CD4-positive, alpha-beta T cell (primary cell): ENCODE measurements around the gene HS6ST3. TPM values are rescaled to one million over a fixed set of nuclear protein-coding genes. Genes with fewer than 3 reads are reported as not detected.

Experiments
- ATAC-seq: fragments of 200-7000 bp; cut with Tn5 transposase; one replicate; pipeline ENCODE4 v1.10.0; 2022; ENCODE audit warnings: mild to moderate bottlenecking; ENCODE audit not compliant: poor library complexity
- CTCF ChIA-PET: fragments of 350-600 bp; sonication (Branson Sonifier 250); formaldehyde crosslinking; loops from one replicate; lab custom pipeline; 2021; ENCODE audit warnings: antibody characterized with exemption, inconsistent platforms; lab: Charles Lee
- POLR2A ChIA-PET: fragments of 350-600 bp; sonication (Branson Sonifier 250); formaldehyde crosslinking; loops from one replicate; lab custom pipeline; 2021; ENCODE audit warnings: antibody characterized with exemption, inconsistent platforms; lab: Charles Lee
- DNase-seq, 14 experiments: peaks; one replicate each; pipeline ENCODE4 v3.0.0-alpha.2; 2013 to 2020; ENCODE audit warnings: mixed read lengths in 2 of 14
- H3K27ac ChIP-seq, 2 donors: one replicate each; pipeline versions ENCODE4 v1.5.1 to v1.7.0; 2013; ENCODE audit warnings: low read length in 2 of 2, low read depth in 1 of 2, mild to moderate bottlenecking in 1 of 2
- H3K27me3 ChIP-seq, 2 experiments: 1 replicate in 1 of 2; 2 replicates in 1 of 2; pipeline versions ENCODE4 v1.6.1 to v1.7.0; 2013; ENCODE audit warnings: low read length in 2 of 2, control low read depth in 1 of 2, mild to moderate bottlenecking in 1 of 2, moderate library complexity in 1 of 2; ENCODE audit not compliant: insufficient read depth in 2 of 2, control insufficient read depth in 1 of 2
- H3K36me3 ChIP-seq: one replicate; pipeline ENCODE4 v1.6.1; 2013; ENCODE audit warnings: low read length, control low read depth; ENCODE audit not compliant: insufficient read depth
- H3K4me1 ChIP-seq: one replicate; pipeline ENCODE4 v1.6.1; 2013; ENCODE audit warnings: low read length, control low read depth; ENCODE audit not compliant: insufficient read depth
- H3K4me3 ChIP-seq: one replicate; pipeline ENCODE4 v1.5.1; 2013; ENCODE audit warnings: mild to moderate bottlenecking, low read length, moderate library complexity
- H3K9me3 ChIP-seq, 2 experiments: 1 replicate in 1 of 2; 2 replicates in 1 of 2; pipeline versions ENCODE4 v1.6.1 to v1.7.0; 2013; ENCODE audit warnings: low read length in 2 of 2, mild to moderate bottlenecking in 2 of 2, control low read depth in 1 of 2, moderate library complexity in 1 of 2; ENCODE audit not compliant: control insufficient read depth in 1 of 2, insufficient read depth in 1 of 2
- H3K27ac Mint-ChIP-seq: one replicate; pipeline ENCODE4 v1.8.0; 2020; ENCODE audit warnings: mixed read lengths
- H3K27me3 Mint-ChIP-seq: one replicate; pipeline ENCODE4 v1.8.0; 2021; ENCODE audit warnings: mixed read lengths
- H3K36me3 Mint-ChIP-seq: one replicate; pipeline ENCODE4 v1.8.0; 2021; ENCODE audit warnings: low read depth, mixed read lengths
- H3K4me1 Mint-ChIP-seq: one replicate; pipeline ENCODE4 v1.8.0; 2021; ENCODE audit warnings: low read depth, mixed read lengths
- H3K4me3 Mint-ChIP-seq: one replicate; pipeline ENCODE4 v1.8.0; 2020; ENCODE audit warnings: mild to moderate bottlenecking, mixed read lengths
- H3K9me3 Mint-ChIP-seq: one replicate; pipeline ENCODE4 v1.8.0; 2020; ENCODE audit warnings: mixed read lengths
- intact Hi-C, 2 experiments: fragments of 100-400 bp; cut with DNase I in 1 of 2; cut with micrococcal nuclease in 1 of 2; formaldehyde crosslinking; loops; one replicate each; pipeline versions ENCODE4 v1.15.1 to v1.9.0; 2023 to 2025; cut with DNase I, micrococcal nuclease
- total RNA-seq, 174 experiments: library from RNA in 2 of 174; stranded (reverse) in 2 of 174; gene quantifications; one replicate each; pipeline ENCODE4 v1.2.3 and lab custom pipeline; 2021 to 2026
- TF ChIP-seq, protein P1 (sequence below): fragments of 200-600 bp; IDR thresholded peaks from one replicate; pipeline ENCODE4 v1.8.0; 2022; ENCODE audit warnings: antibody characterized with exemption, mild to moderate bottlenecking

Gene HS6ST3
- total RNA-seq, 2 experiments from 2014 or later = not detected

DNA sequence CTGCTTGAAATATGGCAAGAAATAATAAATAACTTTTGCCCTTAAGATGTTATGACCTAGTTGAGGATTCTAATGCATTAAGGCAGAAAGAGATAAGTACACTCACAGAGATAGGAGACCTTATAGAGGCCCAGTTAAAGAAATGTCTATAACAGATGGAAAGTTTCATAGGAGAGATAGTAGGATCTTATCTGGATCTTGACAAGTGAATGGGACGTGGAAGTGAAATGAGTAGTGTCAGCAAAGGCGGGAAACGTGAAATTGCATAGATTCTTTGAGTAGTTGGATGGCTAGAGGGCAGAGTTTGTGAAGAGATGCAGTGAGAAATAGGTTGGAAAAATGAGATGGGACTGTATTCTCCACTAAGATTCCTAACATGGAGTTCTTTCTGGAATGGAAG is 71.2 kb downstream of the HS6ST3 start:
- H3K4me1 ChIP-seq = no peaks in the 10 kb centered on the region
- ChIA-PET POLR2A (no interaction called here), CTCF (no interaction called here)
- H3K36me3 ChIP-seq = no peaks in the 10 kb centered on the region
- Mint-ChIP-seq H3K9me3 (no peaks in the 10 kb centered on the region), H3K27ac (no peak overlapping the region), H3K27me3 (no peaks in the 10 kb centered on the region), H3K4me1 (no peaks in the 10 kb centered on the region), H3K36me3 (no peaks in the 10 kb centered on the region), H3K4me3 (no peak overlapping the region)
- DNase-seq (no peak), ATAC-seq (no peak)
- no peak overlapping the region for H3K27ac ChIP-seq
- H3K27me3 ChIP-seq = peaks cover 0 to 3% of the 10 kb centered on the region in 2 experiments
- intact Hi-C loops = no loop called here
- H3K4me3 ChIP-seq = no peak overlapping the region
- H3K9me3 ChIP-seq = no peaks in the 10 kb centered on the region
- TF ChIP-seq, protein P1, sequence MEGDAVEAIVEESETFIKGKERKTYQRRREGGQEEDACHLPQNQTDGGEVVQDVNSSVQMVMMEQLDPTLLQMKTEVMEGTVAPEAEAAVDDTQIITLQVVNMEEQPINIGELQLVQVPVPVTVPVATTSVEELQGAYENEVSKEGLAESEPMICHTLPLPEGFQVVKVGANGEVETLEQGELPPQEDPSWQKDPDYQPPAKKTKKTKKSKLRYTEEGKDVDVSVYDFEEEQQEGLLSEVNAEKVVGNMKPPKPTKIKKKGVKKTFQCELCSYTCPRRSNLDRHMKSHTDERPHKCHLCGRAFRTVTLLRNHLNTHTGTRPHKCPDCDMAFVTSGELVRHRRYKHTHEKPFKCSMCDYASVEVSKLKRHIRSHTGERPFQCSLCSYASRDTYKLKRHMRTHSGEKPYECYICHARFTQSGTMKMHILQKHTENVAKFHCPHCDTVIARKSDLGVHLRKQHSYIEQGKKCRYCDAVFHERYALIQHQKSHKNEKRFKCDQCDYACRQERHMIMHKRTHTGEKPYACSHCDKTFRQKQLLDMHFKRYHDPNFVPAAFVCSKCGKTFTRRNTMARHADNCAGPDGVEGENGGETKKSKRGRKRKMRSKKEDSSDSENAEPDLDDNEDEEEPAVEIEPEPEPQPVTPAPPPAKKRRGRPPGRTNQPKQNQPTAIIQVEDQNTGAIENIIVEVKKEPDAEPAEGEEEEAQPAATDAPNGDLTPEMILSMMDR = no peak

DNA sequence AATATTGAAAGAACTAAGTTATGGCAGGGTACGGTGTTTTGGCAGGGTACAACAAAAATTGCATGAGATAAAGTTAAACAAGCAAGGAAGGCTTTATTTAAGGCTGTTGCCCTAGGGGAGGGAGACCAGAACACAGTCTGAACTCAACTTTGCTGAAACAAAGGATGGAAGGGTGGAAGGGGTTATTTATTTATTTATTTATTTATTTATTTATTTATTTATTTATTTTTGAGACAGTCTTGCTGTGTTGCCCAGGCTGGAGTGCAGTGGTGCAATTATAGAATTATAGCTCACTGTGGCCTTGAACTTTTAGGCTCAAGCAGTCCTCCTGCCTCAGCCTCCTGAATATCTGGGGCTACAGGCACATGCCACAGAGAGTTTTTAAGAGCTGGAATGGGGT is 75.9 kb downstream of the HS6ST3 start:
- POLR2A ChIA-PET = no interaction called here
- H3K36me3 ChIP-seq = no peaks in the 10 kb centered on the region
- TF ChIP-seq, protein P1 = no peak
- peaks cover 0 to 3% of the 10 kb centered on the region in 2 experiments for H3K27me3 ChIP-seq
- Mint-ChIP-seq H3K36me3 (no peaks in the 10 kb centered on the region), H3K27ac (no peak overlapping the region), H3K9me3 (no peaks in the 10 kb centered on the region), H3K27me3 (no peaks in the 10 kb centered on the region), H3K4me3 (no peak overlapping the region), H3K4me1 (no peaks in the 10 kb centered on the region)
- intact Hi-C loops = no loop called here
- CTCF ChIA-PET = no interaction called here
- no peaks in the 10 kb centered on the region for H3K4me1 ChIP-seq
- ATAC-seq (no peak), DNase-seq (no peak)
- peaks cover 0 to 3% of the 10 kb centered on the region in 2 experiments for H3K9me3 ChIP-seq
- no peak overlapping the region for H3K4me3 ChIP-seq
- H3K27ac ChIP-seq = no peak overlapping the region

DNA sequence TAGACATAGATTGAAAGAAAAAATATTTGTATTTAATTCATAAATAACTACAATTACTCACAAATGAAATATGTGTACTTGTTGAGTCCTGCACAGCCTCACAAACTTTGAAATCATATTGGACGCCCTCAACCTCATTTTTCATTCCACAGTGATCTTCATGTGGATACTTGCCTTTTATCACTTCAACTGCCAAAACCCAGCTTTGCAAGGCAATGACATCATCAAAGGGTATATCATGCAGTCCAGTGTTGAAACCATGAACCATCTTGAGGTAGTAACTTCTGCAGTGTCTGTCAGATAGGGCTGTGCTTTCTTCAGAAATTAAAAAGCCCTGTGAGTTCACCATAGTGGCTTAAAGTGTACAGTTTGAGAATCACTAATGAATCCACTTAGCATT is 82.2 kb downstream of the HS6ST3 start:
- TF ChIP-seq, protein P1 = no peak
- ChIA-PET CTCF (no interaction called here), POLR2A (no interaction called here)
- no peak overlapping the region for H3K27ac ChIP-seq
- no peaks in the 10 kb centered on the region for H3K27me3 Mint-ChIP-seq
- no peaks in the 10 kb centered on the region for H3K27me3 ChIP-seq
- no peak for DNase-seq
- intact Hi-C loops = no loop called here
- H3K9me3 ChIP-seq = peaks cover 0 to 3% of the 10 kb centered on the region in 2 experiments
- H3K9me3 Mint-ChIP-seq = no peaks in the 10 kb centered on the region
- no peak overlapping the region for H3K4me3 ChIP-seq
- no peaks in the 10 kb centered on the region for H3K4me1 Mint-ChIP-seq
- H3K4me1 ChIP-seq = no peaks in the 10 kb centered on the region
- H3K36me3 Mint-ChIP-seq = no peaks in the 10 kb centered on the region
- ATAC-seq = no peak
- H3K36me3 ChIP-seq = no peaks in the 10 kb centered on the region
- no peak overlapping the region for H3K4me3 Mint-ChIP-seq
- no peak overlapping the region for H3K27ac Mint-ChIP-seq
